ENCODE results near the gene ZAP70.

- TF ChIP-seq CTCF (IDR thresholded peaks at IDR 0.05; ENCODE audit: extremely low read depth in 1 of 2, insufficient read depth in 1 of 2, low read depth in 1 of 2, low read length in 2 of 2) (no peak), POLR2A (IDR thresholded peaks at IDR 0.05; ENCODE audit: low read depth, low read length) (no peak), POLR2AphosphoS5 (IDR thresholded peaks at IDR 0.05; ENCODE audit: insufficient read depth, low read depth, low read length) (no peak), EZH2 (IDR thresholded peaks at IDR 0.05; ENCODE audit: borderline replicate concordance, low read depth, low read length, severe bottlenecking) (no peak), MYC (IDR thresholded peaks at IDR 0.05; ENCODE audit: low read depth, low read length) (no peak)
These were observed 12.2 kb upstream of the ZAP70 start for GRCh38 chr2:97701186-97701585.
